DOHH2 (cell line): ENCODE measurements around the gene CSMD2.
A peak's percentile ranks its signal among the peaks of the same experiment; 100 is the strongest.

Experiments
- H3F3A ChIP-seq: fragments of 200-600 bp; sonication (generic), shearing (Covaris generic); 2 replicates; pipeline ENCODE4 v1.6.0; 2016; ENCODE audit warnings: antibody characterized with exemption, mild to moderate bottlenecking; ENCODE audit not compliant: control insufficient read depth, insufficient read depth
- H3K27ac ChIP-seq: fragments of 200-600 bp; sonication (generic); 2 replicates; pipeline ENCODE4 v1.5.1; 2014; ENCODE audit warnings: low read depth, mild to moderate bottlenecking, low read length, moderate library complexity
- H3K27me3 ChIP-seq: fragments of 200-600 bp; sonication (generic); 2 replicates; pipeline ENCODE4 v1.6.1; 2014; ENCODE audit warnings: mild to moderate bottlenecking, low read length, mixed read lengths; ENCODE audit not compliant: control insufficient read depth
- H3K36me3 ChIP-seq: fragments of 200-600 bp; sonication (generic); 2 replicates; pipeline ENCODE4 v1.6.1; 2014; ENCODE audit warnings: mild to moderate bottlenecking, low read length, moderate library complexity, mixed read lengths; ENCODE audit not compliant: control insufficient read depth
- H3K4me1 ChIP-seq: fragments of 200-600 bp; sonication (generic); 2 replicates; pipeline ENCODE4 v1.6.1; 2014; ENCODE audit warnings: mild to moderate bottlenecking, low read length, mixed read lengths; ENCODE audit not compliant: control insufficient read depth
- H3K4me2 ChIP-seq: fragments of 200-600 bp; sonication (generic); 2 replicates; pipeline ENCODE4 v1.6.0; 2014; ENCODE audit warnings: mild to moderate bottlenecking, low read length, moderate library complexity
- H3K4me3 ChIP-seq: fragments of 200-600 bp; sonication (generic); 2 replicates; pipeline ENCODE4 v1.5.1; 2014; ENCODE audit warnings: mild to moderate bottlenecking, low read length, mixed read lengths
- H3K79me2 ChIP-seq: fragments of 200-600 bp; sonication (generic); 2 replicates; pipeline ENCODE4 v1.6.1; 2014; ENCODE audit warnings: mild to moderate bottlenecking, low read length, mixed read lengths; ENCODE audit not compliant: control insufficient read depth
- H3K9me2 ChIP-seq: fragments of 200-600 bp; sonication (generic); replicated peaks from 2 replicates; pipeline ENCODE4 v1.6.1; 2014; ENCODE audit warnings: mild to moderate bottlenecking, low read length, mixed read lengths; ENCODE audit not compliant: control insufficient read depth
- H3K9me3 ChIP-seq: fragments of 200-600 bp; sonication (generic); 2 replicates; pipeline ENCODE4 v1.6.1; 2014; ENCODE audit warnings: antibody characterized with exemption, low read length, mixed read lengths; ENCODE audit not compliant: control insufficient read depth, insufficient read depth
- H4K20me1 ChIP-seq: fragments of 200-600 bp; sonication (generic); 2 replicates; pipeline ENCODE4 v1.6.0; 2014; ENCODE audit warnings: low read depth, mild to moderate bottlenecking, antibody characterized with exemption, low read length, moderate library complexity; ENCODE audit not compliant: control insufficient read depth, insufficient read depth
- EZH2phosphoT487 ChIP-seq: fragments of 200-600 bp; sonication (generic); IDR thresholded peaks from 2 replicates; pipeline ENCODE4 v1.6.1; 2017; ENCODE audit warnings: borderline replicate concordance, mild to moderate bottlenecking, antibody characterized with exemption, low read length, moderate library complexity, mixed read lengths
- TF ChIP-seq, protein P1 (sequence below): fragments of 200-600 bp; sonication (generic); IDR thresholded peaks from one replicate; pipeline ENCODE4 v1.5.1; 2014; ENCODE audit warnings: antibody characterized with exemption, mild to moderate bottlenecking, low read depth, low read length; ENCODE audit not compliant: poor library complexity, severe bottlenecking

The CSMD2 gene

DNA sequence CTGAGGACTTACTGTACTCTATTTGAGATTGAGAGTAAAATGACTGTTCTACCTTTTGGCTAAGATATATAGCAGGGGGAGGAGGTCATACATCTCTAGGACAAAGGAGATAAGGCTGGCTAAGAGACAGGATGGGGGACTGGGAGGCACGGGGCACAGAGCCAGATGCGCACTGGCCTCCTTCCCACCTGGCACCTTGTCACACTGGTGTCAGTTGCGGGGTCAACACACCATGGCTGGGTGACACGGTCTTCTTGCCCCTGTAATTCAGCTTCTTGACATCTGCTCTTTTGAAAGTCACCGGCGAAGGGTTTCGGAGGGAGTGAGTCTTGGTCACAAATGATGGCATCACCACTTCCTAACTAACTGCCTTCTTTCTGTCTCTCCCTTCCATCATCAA, 515.3 kb downstream of the CSMD2 start:
- Histone ChIP-seq H3K36me3 (no peaks in the 10 kb centered on the region), H3K4me1 (no peaks in the 10 kb centered on the region), H3F3A (no peaks in the 10 kb centered on the region), H3K9me3 (no peaks in the 10 kb centered on the region), H3K4me3 (no peak overlapping the region), H3K4me2 (no peak overlapping the region), H3K9me2 (no peaks in the 10 kb centered on the region), H4K20me1 (no peaks in the 10 kb centered on the region), H3K79me2 (no peaks in the 10 kb centered on the region), H3K27me3 (no peaks in the 10 kb centered on the region; the same call in 1 of the 2 replicates), H3K27ac (no peak overlapping the region)
- TF ChIP-seq, protein P1, sequence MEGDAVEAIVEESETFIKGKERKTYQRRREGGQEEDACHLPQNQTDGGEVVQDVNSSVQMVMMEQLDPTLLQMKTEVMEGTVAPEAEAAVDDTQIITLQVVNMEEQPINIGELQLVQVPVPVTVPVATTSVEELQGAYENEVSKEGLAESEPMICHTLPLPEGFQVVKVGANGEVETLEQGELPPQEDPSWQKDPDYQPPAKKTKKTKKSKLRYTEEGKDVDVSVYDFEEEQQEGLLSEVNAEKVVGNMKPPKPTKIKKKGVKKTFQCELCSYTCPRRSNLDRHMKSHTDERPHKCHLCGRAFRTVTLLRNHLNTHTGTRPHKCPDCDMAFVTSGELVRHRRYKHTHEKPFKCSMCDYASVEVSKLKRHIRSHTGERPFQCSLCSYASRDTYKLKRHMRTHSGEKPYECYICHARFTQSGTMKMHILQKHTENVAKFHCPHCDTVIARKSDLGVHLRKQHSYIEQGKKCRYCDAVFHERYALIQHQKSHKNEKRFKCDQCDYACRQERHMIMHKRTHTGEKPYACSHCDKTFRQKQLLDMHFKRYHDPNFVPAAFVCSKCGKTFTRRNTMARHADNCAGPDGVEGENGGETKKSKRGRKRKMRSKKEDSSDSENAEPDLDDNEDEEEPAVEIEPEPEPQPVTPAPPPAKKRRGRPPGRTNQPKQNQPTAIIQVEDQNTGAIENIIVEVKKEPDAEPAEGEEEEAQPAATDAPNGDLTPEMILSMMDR = no peak
- no peak for TF ChIP-seq EZH2phosphoT487

DNA sequence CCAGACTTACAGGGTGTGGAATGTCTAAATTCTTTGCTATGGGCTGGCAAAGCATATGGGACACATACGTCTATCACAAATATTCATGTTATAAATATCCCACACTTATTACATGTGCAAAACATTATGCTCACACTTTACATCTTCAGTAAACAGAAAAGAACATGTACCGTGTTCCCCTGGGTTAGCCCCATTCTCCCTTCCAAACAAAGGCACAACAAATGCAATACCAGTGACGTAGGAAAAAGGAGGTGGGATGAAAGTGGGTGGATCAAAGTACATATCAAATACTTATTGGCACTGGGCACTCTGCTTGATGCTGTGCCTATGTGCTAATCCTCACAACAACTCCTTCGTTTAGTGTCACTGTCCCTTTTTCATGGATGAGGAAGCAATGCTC, 521.8 kb downstream of the CSMD2 start:
- TF ChIP-seq, protein P1 = no peak
- TF ChIP-seq EZH2phosphoT487 = no peak
- Histone ChIP-seq H3K9me2 (no peaks in the 10 kb centered on the region), H3K9me3 (no peaks in the 10 kb centered on the region), H3F3A (no peaks in the 10 kb centered on the region), H3K27me3 (peaks cover 10% of the 10 kb centered on the region; the same call in 1 of the 2 replicates), H3K79me2 (no peaks in the 10 kb centered on the region), H3K27ac (no peak overlapping the region), H4K20me1 (no peaks in the 10 kb centered on the region), H3K4me3 (no peak overlapping the region), H3K4me2 (no peak overlapping the region), H3K4me1 (no peaks in the 10 kb centered on the region), H3K36me3 (no peaks in the 10 kb centered on the region)

DNA sequence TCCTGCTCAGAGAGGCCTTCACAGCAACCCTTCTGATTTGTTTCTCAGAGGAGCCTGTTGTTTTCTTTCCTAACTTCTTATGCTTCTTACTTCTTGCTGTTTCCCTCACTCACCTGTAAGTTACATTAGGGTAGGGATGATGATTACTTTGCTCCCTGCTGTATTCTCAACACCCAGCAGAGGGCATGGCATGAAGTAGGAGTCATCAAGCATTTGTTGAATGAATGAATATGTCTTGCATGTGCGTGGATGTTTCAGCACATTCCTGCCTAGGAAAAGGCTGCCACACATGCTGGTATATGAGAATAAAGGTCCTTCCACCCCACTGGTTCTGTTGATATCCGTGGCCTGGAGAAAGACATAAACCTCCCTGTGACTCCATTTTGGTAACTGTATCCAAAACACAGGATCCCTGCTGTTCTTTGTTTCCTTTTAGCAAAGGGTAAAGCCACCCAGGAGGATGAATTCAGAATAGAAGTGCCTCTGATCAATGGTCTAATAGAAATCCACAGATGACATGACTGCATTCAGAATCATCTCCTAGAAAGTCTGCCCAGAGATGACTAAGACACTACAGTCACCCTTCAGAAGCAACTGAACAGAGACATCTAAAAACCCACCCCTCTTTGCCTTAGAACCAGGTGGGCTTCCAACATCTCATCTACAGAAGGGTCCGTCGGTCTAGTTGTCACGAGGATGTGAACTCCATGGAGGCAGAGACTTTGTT, 523.8 kb downstream of the CSMD2 start:
- Histone ChIP-seq H3K4me2 (no peak overlapping the region), H3K79me2 (no peaks in the 10 kb centered on the region)

More for the DNA sequence above, 523.8 kb downstream of the CSMD2 start:
- Histone ChIP-seq H3K4me3 (no peak overlapping the region), H3K36me3 (no peaks in the 10 kb centered on the region), H3F3A (no peaks in the 10 kb centered on the region), H3K27ac (no peak overlapping the region), H3K9me3 (no peaks in the 10 kb centered on the region), H3K27me3 (peaks cover 12% of the 10 kb centered on the region; the same call in 1 of the 2 replicates), H3K4me1 (no peaks in the 10 kb centered on the region), H4K20me1 (no peaks in the 10 kb centered on the region), H3K9me2 (no peaks in the 10 kb centered on the region)
- TF ChIP-seq, protein P1 = peak; percentile 56
- no peak for TF ChIP-seq EZH2phosphoT487
